Testis (tissue), 3 donors: ENCODE data around the gene CDKAL1. TPM values are rescaled to one million over a fixed set of nuclear protein-coding genes. Genes with fewer than 3 reads are reported as not detected.

ENCODE experiments used
- DNase-seq: peaks from one replicate; pipeline ENCODE4 v3.0.0-alpha.2; 2019
- H3K27ac ChIP-seq, 2 donors: fragments of 200-600 bp; sonication (generic); one replicate each; pipeline ENCODE4 v1.5.1; 2019
- H3K27me3 ChIP-seq: fragments of 200-600 bp; sonication (generic); one replicate; pipeline ENCODE4 v1.5.1; 2019
- H3K36me3 ChIP-seq: fragments of 200-600 bp; sonication (generic); one replicate; pipeline ENCODE4 v1.5.1; 2017; ENCODE audit warnings: low read depth; ENCODE audit errors: missing control alignments
- H3K4me1 ChIP-seq: fragments of 200-600 bp; sonication (generic); one replicate; pipeline ENCODE4 v1.5.1; 2019
- H3K4me3 ChIP-seq, 2 donors: fragments of 200-600 bp; sonication (generic); one replicate each; pipeline ENCODE4 v1.5.1; 2017 to 2019
- H3K9me3 ChIP-seq: fragments of 200-600 bp; sonication (generic); one replicate; pipeline ENCODE4 v1.5.1; 2017
- CTCF ChIP-seq, 3 experiments: fragments of 450-650 bp in 2 of 3; fragments of 200-600 bp in 1 of 3; sonication (generic) in 1 of 3; IDR thresholded peaks; one replicate each; pipeline ENCODE4 v1.5.1; 2016 to 2019; ENCODE audit warnings: antibody characterized with exemption in 3 of 3, mild to moderate bottlenecking in 2 of 3, moderate library complexity in 1 of 3
- POLR2A ChIP-seq: fragments of 450-650 bp; IDR thresholded peaks from one replicate; pipeline ENCODE4 v1.6.1; 2017; ENCODE audit warnings: antibody characterized with exemption, mild to moderate bottlenecking, moderate library complexity
- WGBS, 2 donors: methylation state at CpG; one replicate each; pipeline ENCODE4 v1.1.5; 2018; 5-methylcytosine and 5-hydroxymethylcytosine counted together
- intact Hi-C: fragments of 100-400 bp; cut with DNase I; formaldehyde crosslinking; loops from one replicate; pipeline ENCODE4 v1.15.1; 2023; ENCODE audit warnings: low total_unique reads
- polyA plus RNA-seq: library from polyadenylated mRNA; stranded (reverse); fragments of 350-450 nt; fragmentation: Illumina TruSeq; extraction: RNeasy Lipid Tissue Mini Kit (QIAGEN cat#74804); gene quantifications from one replicate; pipeline ENCODE4 v1.2.3, GENCODE V29; 2014; ENCODE audit warnings: low read depth, low replicate concordance; ENCODE audit not compliant: insufficient read depth
- total RNA-seq, 2 donors: library from RNA; depleted of rRNA; stranded (reverse); fragments of >200 nt; gene quantifications; one replicate each; pipeline ENCODE4 v1.2.3, GENCODE V29; 2016

CDKAL1 gene
- total and polyA plus RNA-seq, 3 donors from 2014 or later, result 11.1 to 18.5 (median 16.1) TPM

- WGBS, 2 donors, result 58 to 62% methylated on average over 2 of the region's 2 CpGs
- H3K27me3 ChIP-seq, result no peaks in the 10 kb centered on the region
- TF ChIP-seq CTCF (IDR thresholded peaks at IDR 0.05) (no peak), POLR2A (no peak)
- no peak overlapping the region for H3K27ac ChIP-seq
- no peaks in the 10 kb centered on the region for H3K9me3 ChIP-seq
- no peaks in the 10 kb centered on the region for H3K4me1 ChIP-seq
- H3K4me3 ChIP-seq, result no peak overlapping the region
- DNase-seq, result no peak
- no peaks in the 10 kb centered on the region for H3K36me3 ChIP-seq
- intact Hi-C loops, result no loop called here
These were observed 274.7 kb downstream of the CDKAL1 start for GRCh38 chr6:20808924-20809323.

DNA sequence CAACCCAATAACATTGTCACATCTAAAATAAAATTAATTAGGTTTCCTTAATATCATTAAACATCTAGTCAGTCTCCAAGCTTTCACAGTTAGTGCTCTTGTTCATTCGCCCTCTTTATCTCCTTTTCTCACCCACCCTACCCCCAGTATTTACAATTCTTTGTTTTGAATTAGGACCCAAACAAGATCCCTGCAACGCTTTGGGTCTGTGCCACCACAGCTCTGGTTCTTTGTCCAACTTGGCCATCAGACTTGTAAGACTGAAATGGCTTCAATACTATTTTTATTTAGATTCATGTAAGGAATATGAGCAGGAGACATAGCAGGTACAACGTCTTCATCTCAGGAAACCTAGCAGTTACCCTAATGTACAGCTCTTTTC, 276.5 kb downstream of the CDKAL1 start:
- no peaks in the 10 kb centered on the region for H3K27me3 ChIP-seq
- WGBS, 2 donors, result 77 to 79% methylated on average over 3 of the region's 3 CpGs
- no peaks in the 10 kb centered on the region for H3K9me3 ChIP-seq
- H3K36me3 ChIP-seq, result no peaks in the 10 kb centered on the region
- DNase-seq, result no peak
- H3K4me1 ChIP-seq, result no peaks in the 10 kb centered on the region
- no peak overlapping the region for H3K27ac ChIP-seq
- intact Hi-C loops, result no loop called here
- TF ChIP-seq CTCF (IDR thresholded peaks at IDR 0.05), result no peak
- no peak for TF ChIP-seq POLR2A
- H3K4me3 ChIP-seq, result no peak overlapping the region

DNA sequence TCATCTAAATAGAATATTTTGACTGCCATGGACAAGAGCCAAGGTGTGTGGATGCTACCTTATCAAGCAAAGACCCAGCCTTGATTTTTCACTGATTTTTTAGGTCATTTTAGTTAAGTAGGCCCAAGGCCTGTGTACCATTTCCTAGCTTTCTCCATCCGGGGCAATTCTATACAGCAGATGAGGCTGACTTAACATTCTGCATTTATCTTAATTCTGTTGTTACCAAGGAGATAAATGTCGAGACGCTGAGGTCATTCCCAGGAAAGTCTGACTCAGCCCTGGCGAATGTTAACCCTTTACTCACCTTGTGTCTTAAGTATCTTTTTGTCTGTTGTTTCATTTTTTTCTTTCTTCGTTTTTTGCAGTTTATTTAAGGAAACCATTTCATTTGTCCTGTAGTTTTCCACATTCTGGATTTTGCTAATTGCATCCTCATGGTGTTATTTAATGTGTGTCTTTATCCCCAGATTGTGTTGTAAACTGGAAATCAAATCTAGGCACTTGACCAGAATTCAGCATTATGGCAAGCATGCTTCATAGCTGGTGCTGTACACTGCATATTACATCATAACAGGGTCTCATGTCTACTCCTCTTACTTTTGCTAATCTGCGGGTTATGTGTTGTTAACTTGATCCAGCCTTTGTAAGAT, 277.0 kb downstream of the CDKAL1 start:
- DNase-seq, result no peak
- no peaks in the 10 kb centered on the region for H3K27me3 ChIP-seq
- no peak overlapping the region for H3K4me3 ChIP-seq
- no peaks in the 10 kb centered on the region for H3K4me1 ChIP-seq
- no peaks in the 10 kb centered on the region for H3K36me3 ChIP-seq
- TF ChIP-seq CTCF (IDR thresholded peaks at IDR 0.05) (no peak), POLR2A (no peak)
- H3K9me3 ChIP-seq, result no peaks in the 10 kb centered on the region
- 37 to 50% methylated on average over 6 of the region's 6 CpGs for WGBS, 2 donors
- intact Hi-C loops, result no loop called here
- H3K27ac ChIP-seq, result no peak overlapping the region

DNA sequence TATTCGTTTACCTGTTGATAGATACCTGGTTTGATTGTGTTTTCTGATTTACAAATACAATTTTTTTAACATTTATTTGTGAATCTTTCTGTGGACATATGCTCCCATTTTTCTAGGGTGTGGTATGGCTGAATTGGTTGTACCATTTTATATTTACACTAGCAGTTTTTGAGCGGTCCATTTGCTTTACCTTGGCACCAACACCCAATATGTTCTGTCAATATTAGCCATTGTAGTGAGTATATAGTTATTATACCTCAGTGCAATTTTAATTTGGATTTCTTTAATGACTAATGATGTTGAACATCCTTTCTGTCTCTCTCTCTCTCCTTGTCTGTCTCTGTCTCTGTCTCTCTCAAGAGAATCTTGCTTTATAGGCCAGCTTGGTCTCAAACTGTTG, 278.5 kb downstream of the CDKAL1 start:
- Histone ChIP-seq H3K4me1 (no peaks in the 10 kb centered on the region), H3K27ac (no peak overlapping the region), H3K4me3 (no peak overlapping the region), H3K27me3 (no peaks in the 10 kb centered on the region), H3K9me3 (no peaks in the 10 kb centered on the region), H3K36me3 (no peaks in the 10 kb centered on the region)
- no peak for TF ChIP-seq CTCF (IDR thresholded peaks at IDR 0.05)
- TF ChIP-seq POLR2A, result no peak
- no peak for DNase-seq
- WGBS, 2 donors, result 87 to 97% methylated on average over 2 of the region's 2 CpGs
- intact Hi-C loops, result no loop called here

- no peaks in the 10 kb centered on the region for H3K27me3 ChIP-seq
- no peaks in the 10 kb centered on the region for H3K9me3 ChIP-seq
- no peaks in the 10 kb centered on the region for H3K4me1 ChIP-seq
- TF ChIP-seq POLR2A (no peak), CTCF (IDR thresholded peaks at IDR 0.05) (no peak)
- H3K27ac ChIP-seq, result no peak overlapping the region
- intact Hi-C loops, result no loop called here
- no peak for DNase-seq
- H3K36me3 ChIP-seq, result no peaks in the 10 kb centered on the region
- 99% methylated on average over 4 of the region's 4 CpGs for WGBS, 2 donors
- H3K4me3 ChIP-seq, result no peak overlapping the region
These were observed 280.2 kb downstream of the CDKAL1 start for GRCh38 chr6:20814494-20814893.
